Thoracic aorta (tissue), 2 donors: ENCODE results near the gene SCRN2. TPM values are rescaled to one million over a fixed set of nuclear protein-coding genes. Genes with fewer than 3 reads are reported as not detected.

Source experiments
- ATAC-seq: fragments of 150-250 bp; one replicate; pipeline ENCODE4 v1.8.0; 2017; ENCODE audit warnings: low read depth; ENCODE audit not compliant: insufficient number of reproducible peaks, low FRiP score
- DNase-seq: peaks from one replicate; pipeline ENCODE4 v3.0.0-alpha.2; 2020; ENCODE audit warnings: low spot score
- H3K27ac ChIP-seq, 2 donors: fragments of 200-600 bp; sonication (generic); 1 replicate in 1 of 2; 2 replicates in 1 of 2; pipeline ENCODE4 v1.5.1; 2016; ENCODE audit warnings: mild to moderate bottlenecking in 2 of 2, moderate library complexity in 2 of 2
- H3K27me3 ChIP-seq: fragments of 200-600 bp; sonication (generic); replicated peaks from 2 replicates; pipeline ENCODE4 v1.6.0; 2016; ENCODE audit warnings: mild to moderate bottlenecking; ENCODE audit not compliant: insufficient read depth
- H3K36me3 ChIP-seq: fragments of 200-600 bp; sonication (generic); one replicate; pipeline ENCODE4 v1.5.1; 2016
- H3K4me1 ChIP-seq, 2 donors: fragments of 200-600 bp; sonication (generic); 1 replicate in 1 of 2; 2 replicates in 1 of 2; pipeline versions ENCODE4 v1.5.1 to v1.6.0; 2016; ENCODE audit warnings: low read depth in 2 of 2, mild to moderate bottlenecking in 1 of 2; ENCODE audit not compliant: control insufficient read depth in 1 of 2
- H3K4me3 ChIP-seq: fragments of 200-600 bp; sonication (generic); 2 replicates; pipeline ENCODE4 v1.5.1; 2016; ENCODE audit warnings: mild to moderate bottlenecking
- H3K9me3 ChIP-seq: fragments of 200-600 bp; sonication (generic); 2 replicates; pipeline ENCODE4 v1.5.1; 2016
- CTCF ChIP-seq: fragments of 200-600 bp; sonication (generic); IDR thresholded peaks from one replicate; pipeline ENCODE4 v1.5.1; 2019; ENCODE audit warnings: antibody characterized with exemption
- total RNA-seq, 2 donors: library from RNA; depleted of rRNA; stranded (reverse); fragments of >200 nt; gene quantifications; one replicate each; pipeline versions ENCODE4 v1.1.0 to v1.2.3, GENCODE V29; 2016

Gene SCRN2
- total RNA-seq, 2 donors from 2014 or later = 22.9 to 29.3 TPM

- ATAC-seq (no peak), DNase-seq (no peak)
- Histone ChIP-seq H3K36me3 (no peaks in the 10 kb centered on the region), H3K4me1 (peaks cover 4 to 36% of the 10 kb centered on the region in 2 donors), H3K4me3 (no peak overlapping the region), H3K27me3 (peaks cover 10% of the 10 kb centered on the region), H3K27ac (no peak overlapping the region), H3K9me3 (no peaks in the 10 kb centered on the region)
- no peak for TF ChIP-seq CTCF
Observed at GRCh38 chr17:47844227-47844626, 3.2 kb upstream of the SCRN2 start.

- ATAC-seq = no peak
- no peak for TF ChIP-seq CTCF
- H3K4me3 ChIP-seq = no peak overlapping the region
- no peaks in the 10 kb centered on the region for H3K36me3 ChIP-seq
- no peak for DNase-seq
- H3K27me3 ChIP-seq = peaks cover 10% of the 10 kb centered on the region
- H3K4me1 ChIP-seq = peaks cover 4 to 36% of the 10 kb centered on the region in 2 donors
- H3K9me3 ChIP-seq = no peaks in the 10 kb centered on the region
- no peak overlapping the region for H3K27ac ChIP-seq
Observed at GRCh38 chr17:47843391-47843730, 2.3 kb upstream of the SCRN2 start.

GRCh38 chr17:47841488-47842291 is 617 bp upstream of the SCRN2 start:
- Histone ChIP-seq H3K27me3 (peaks cover 2% of the 10 kb centered on the region), H3K4me3 (peak overlapping the region; percentile 96), H3K27ac (peak overlapping the region in 1 of 2 donors; percentile 39), H3K36me3 (no peaks in the 10 kb centered on the region), H3K9me3 (no peaks in the 10 kb centered on the region), H3K4me1 (peaks cover 4 to 24% of the 10 kb centered on the region in 2 donors)
- DNase-seq (no peak), ATAC-seq (no peak)
- TF ChIP-seq CTCF = no peak

- no peaks in the 10 kb centered on the region for H3K9me3 ChIP-seq
- ATAC-seq (no peak), DNase-seq (no peak)
- no peak overlapping the region for H3K27ac ChIP-seq
- peaks cover 4 to 20% of the 10 kb centered on the region in 2 donors for H3K4me1 ChIP-seq
- no peak for TF ChIP-seq CTCF
- no peaks in the 10 kb centered on the region for H3K36me3 ChIP-seq
- H3K27me3 ChIP-seq = no peaks in the 10 kb centered on the region
- H3K4me3 ChIP-seq = peak overlapping the region; percentile 96
Observed at GRCh38 chr17:47840001-47840741, 902 bp downstream of the SCRN2 start.

GRCh38 chr17:47839071-47839470 is 2.0 kb downstream of the SCRN2 start:
- Histone ChIP-seq H3K27ac (no peak overlapping the region), H3K27me3 (no peaks in the 10 kb centered on the region), H3K4me1 (peaks cover 4 to 20% of the 10 kb centered on the region in 2 donors), H3K36me3 (no peaks in the 10 kb centered on the region), H3K4me3 (no peak overlapping the region), H3K9me3 (no peaks in the 10 kb centered on the region)
- TF ChIP-seq CTCF = no peak
- ATAC-seq (no peak), DNase-seq (no peak)
